ENCODE data around the gene CD46. TPM values are rescaled to one million over a fixed set of nuclear protein-coding genes. Genes with fewer than 3 reads are reported as not detected.

CD46 gene
- total and polyA plus RNA-seq, 3 experiments from 2014 or later: 86.1 to 165 (median 102) TPM

- H3K4me1 Mint-ChIP-seq: peaks cover 74 to 96% (median 91%) of the 10 kb centered on the region in 3 donors
- no peaks in the 10 kb centered on the region for H3K36me3 ChIP-seq (ENCODE audit: insufficient read depth, low read length)
- peak overlapping the region; percentile 96 to 99 (median 98) for H3K27ac Mint-ChIP-seq
- no peaks in the 10 kb centered on the region for H3K27me3 ChIP-seq (ENCODE audit: insufficient read depth, low read length, poor library complexity, severe bottlenecking)
- peak overlapping the region; percentile 59 for H3K4me3 ChIP-seq (ENCODE audit: low read length)
- peaks cover 73% of the 10 kb centered on the region for H3K4me1 ChIP-seq (ENCODE audit: insufficient read depth, low read length)
- H3K4me3 Mint-ChIP-seq: peak overlapping the region; percentile 79 to 98 (median 87)
- peaks cover 0 to 3% (median 0%) of the 10 kb centered on the region in 5 donors for H3K9me3 Mint-ChIP-seq
- ChIA-PET CTCF (interaction anchor here (0.7 to 28.2 kb wide), 16 partner anchors 9 to 421 kb away, joined by 3 to 435 read pairs (median 4); partner anchors contain the start of gene CD46), POLR2A (interaction anchor here (0.8 to 3.0 kb wide), 6 partner anchors 8 to 60 kb away, joined by 3 to 29 read pairs (median 4); no protein-coding TSS in a partner anchor)
- peaks cover 4% of the 10 kb centered on the region in 2 donors for H3K27me3 Mint-ChIP-seq
- DNase-seq: peak; percentile 36 to 89 (median 71)
- H3K9me3 ChIP-seq (ENCODE audit: low read length): no peaks in the 10 kb centered on the region
- peaks cover 0 to 40% (median 9%) of the 10 kb centered on the region in 3 donors for H3K36me3 Mint-ChIP-seq
- H3K27ac ChIP-seq (ENCODE audit: low read depth, low read length): peak overlapping the region; percentile 90
Observed at GRCh38 chr1:207823880-207824566, 72.2 kb downstream of the CD46 start.

- CTCF ChIA-PET: interaction anchor here (0.7 to 28.2 kb wide), 12 partner anchors 8 to 420 kb away, joined by 3 to 435 read pairs (median 4); no protein-coding TSS in a partner anchor
- H3K36me3 Mint-ChIP-seq: peaks cover 0 to 31% (median 9%) of the 10 kb centered on the region in 3 donors
- peak overlapping the region; percentile 90 for H3K27ac ChIP-seq (ENCODE audit: low read depth, low read length)
- peak overlapping the region; percentile 96 to 99 (median 98) for H3K27ac Mint-ChIP-seq
- H3K9me3 Mint-ChIP-seq: peaks cover 0 to 3% (median 0%) of the 10 kb centered on the region in 5 donors
- H3K9me3 ChIP-seq (ENCODE audit: low read length): no peaks in the 10 kb centered on the region
- H3K27me3 ChIP-seq (ENCODE audit: insufficient read depth, low read length, poor library complexity, severe bottlenecking): no peaks in the 10 kb centered on the region
- peak overlapping the region; percentile 59 for H3K4me3 ChIP-seq (ENCODE audit: low read length)
- H3K4me1 ChIP-seq (ENCODE audit: insufficient read depth, low read length): peaks cover 78% of the 10 kb centered on the region
- peak overlapping the region; percentile 75 to 98 (median 82) for H3K4me3 Mint-ChIP-seq
- no peaks in the 10 kb centered on the region for H3K36me3 ChIP-seq (ENCODE audit: insufficient read depth, low read length)
- H3K27me3 Mint-ChIP-seq: peaks cover 4% of the 10 kb centered on the region in 2 donors
- H3K4me1 Mint-ChIP-seq: peaks cover 74 to 99% (median 93%) of the 10 kb centered on the region in 3 donors
- DNase-seq: no peak
- POLR2A ChIA-PET: interaction anchor here (1.2 to 3.0 kb wide), 3 partner anchors 43 to 48 kb away, joined by 6 to 29 read pairs (median 20); no protein-coding TSS in a partner anchor
Observed at GRCh38 chr1:207824691-207825408, 73.0 kb downstream of the CD46 start.

- Histone ChIP-seq H3K27me3 (ENCODE audit: insufficient read depth, low read length, poor library complexity, severe bottlenecking) (no peaks in the 10 kb centered on the region), H3K9me3 (ENCODE audit: low read length) (no peaks in the 10 kb centered on the region), H3K36me3 (ENCODE audit: insufficient read depth, low read length) (no peaks in the 10 kb centered on the region), H3K4me3 (ENCODE audit: low read length) (peak overlapping the region; percentile 59), H3K27ac (ENCODE audit: low read depth, low read length) (peak overlapping the region; percentile 90), H3K4me1 (ENCODE audit: insufficient read depth, low read length) (peaks cover 78% of the 10 kb centered on the region)
- Mint-ChIP-seq H3K4me3 (peak overlapping the region; percentile 70 to 90 (median 82)), H3K4me1 (peaks cover 74 to 99% (median 93%) of the 10 kb centered on the region in 3 donors), H3K9me3 (peaks cover 0 to 3% (median 0%) of the 10 kb centered on the region in 5 donors), H3K27me3 (peaks cover 4% of the 10 kb centered on the region in 2 donors), H3K36me3 (peaks cover 0 to 26% (median 9%) of the 10 kb centered on the region in 3 donors), H3K27ac (peak overlapping the region; percentile 96 to 99 (median 98))
- DNase-seq: no peak
- ChIA-PET POLR2A (interaction anchor here (1.0 to 2.6 kb wide), 3 partner anchors 42 to 59 kb away, joined by 4 to 20 read pairs (median 6); no protein-coding TSS in a partner anchor), CTCF (interaction anchor here (1.0 to 28.2 kb wide), 5 partner anchors 21 to 138 kb away, joined by 3 to 435 read pairs (median 39); no protein-coding TSS in a partner anchor)
Observed at GRCh38 chr1:207825409-207825695, 73.5 kb downstream of the CD46 start.

- H3K36me3 Mint-ChIP-seq: peaks cover 0 to 22% (median 9%) of the 10 kb centered on the region in 3 donors
- H3K36me3 ChIP-seq (ENCODE audit: insufficient read depth, low read length): no peaks in the 10 kb centered on the region
- no peaks in the 10 kb centered on the region for H3K27me3 ChIP-seq (ENCODE audit: insufficient read depth, low read length, poor library complexity, severe bottlenecking)
- peak overlapping the region; percentile 96 to 99 (median 98) for H3K27ac Mint-ChIP-seq
- H3K4me3 Mint-ChIP-seq: peak overlapping the region; percentile 70 to 90 (median 82)
- peak overlapping the region; percentile 59 for H3K4me3 ChIP-seq (ENCODE audit: low read length)
- peaks cover 4% of the 10 kb centered on the region in 2 donors for H3K27me3 Mint-ChIP-seq
- peaks cover 76 to 99% (median 93%) of the 10 kb centered on the region in 3 donors for H3K4me1 Mint-ChIP-seq
- H3K27ac ChIP-seq (ENCODE audit: low read depth, low read length): peak overlapping the region; percentile 90
- ChIA-PET POLR2A (interaction anchor here (1.0 to 2.6 kb wide), 3 partner anchors 42 to 59 kb away, joined by 4 to 20 read pairs (median 6); no protein-coding TSS in a partner anchor), CTCF (interaction anchor here (0.5 to 28.2 kb wide), 10 partner anchors 14 to 138 kb away, joined by 3 to 435 read pairs (median 4); no protein-coding TSS in a partner anchor)
- DNase-seq: peak; percentile 60 to 92 (median 84)
- H3K4me1 ChIP-seq (ENCODE audit: insufficient read depth, low read length): peaks cover 84% of the 10 kb centered on the region
- no peaks in the 10 kb centered on the region for H3K9me3 ChIP-seq (ENCODE audit: low read length)
- H3K9me3 Mint-ChIP-seq: peaks cover 0 to 3% (median 0%) of the 10 kb centered on the region in 5 donors
Observed at GRCh38 chr1:207825719-207826556, 74.1 kb downstream of the CD46 start.

GRCh38 chr1:207826557-207827487 lies 75.0 kb downstream of the CD46 start:
- no peak for DNase-seq
- peaks cover 4% of the 10 kb centered on the region in 2 donors for H3K27me3 Mint-ChIP-seq
- H3K36me3 Mint-ChIP-seq: peaks cover 0 to 21% (median 9%) of the 10 kb centered on the region in 3 donors
- peaks cover 0 to 3% (median 0%) of the 10 kb centered on the region in 5 donors for H3K9me3 Mint-ChIP-seq
- Histone ChIP-seq H3K4me3 (ENCODE audit: low read length) (peak overlapping the region; percentile 59), H3K27me3 (ENCODE audit: insufficient read depth, low read length, poor library complexity, severe bottlenecking) (no peaks in the 10 kb centered on the region), H3K27ac (ENCODE audit: low read depth, low read length) (peak overlapping the region; percentile 90), H3K4me1 (ENCODE audit: insufficient read depth, low read length) (peaks cover 86% of the 10 kb centered on the region), H3K36me3 (ENCODE audit: insufficient read depth, low read length) (no peaks in the 10 kb centered on the region), H3K9me3 (ENCODE audit: low read length) (no peaks in the 10 kb centered on the region)
- H3K4me3 Mint-ChIP-seq: peak overlapping the region; percentile 70 to 90 (median 82)
- peak overlapping the region; percentile 96 to 99 (median 98) for H3K27ac Mint-ChIP-seq
- ChIA-PET CTCF (interaction anchor here (0.5 to 28.2 kb wide), 10 partner anchors 14 to 137 kb away, joined by 3 to 435 read pairs (median 4); no protein-coding TSS in a partner anchor), POLR2A (interaction anchor here (0.6 to 2.6 kb wide), 4 partner anchors 8 to 58 kb away, joined by 4 to 20 read pairs (median 5); no protein-coding TSS in a partner anchor)
- H3K4me1 Mint-ChIP-seq: peaks cover 79 to 99% (median 95%) of the 10 kb centered on the region in 3 donors

DNA sequence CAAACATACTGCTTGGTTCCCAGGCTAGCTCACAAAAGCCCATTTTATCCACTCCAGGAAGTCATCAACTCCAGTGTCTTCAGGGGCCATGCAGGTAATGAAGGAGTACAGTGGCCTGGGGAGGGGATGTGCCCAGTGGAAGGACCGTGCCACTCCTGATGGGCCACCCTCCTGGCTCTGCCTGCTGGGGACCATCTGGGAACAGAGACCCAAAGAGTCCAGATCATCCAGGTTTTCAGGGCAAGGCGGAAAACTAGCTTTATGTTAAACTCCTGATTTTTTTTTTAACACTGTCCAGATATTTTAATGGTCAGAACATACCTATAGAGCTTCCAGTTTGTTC lies 75.6 kb downstream of the CD46 start:
- H3K4me1 ChIP-seq (ENCODE audit: insufficient read depth, low read length): peaks cover 86% of the 10 kb centered on the region
- no peak for DNase-seq
- no peaks in the 10 kb centered on the region for H3K9me3 ChIP-seq (ENCODE audit: low read length)
- no peaks in the 10 kb centered on the region for H3K27me3 ChIP-seq (ENCODE audit: insufficient read depth, low read length, poor library complexity, severe bottlenecking)
- Mint-ChIP-seq H3K27me3 (peaks cover 4% of the 10 kb centered on the region in 2 donors), H3K4me3 (peak overlapping the region in 2 of 7 donors; percentile 9 to 86), H3K9me3 (peaks cover 0 to 3% (median 0%) of the 10 kb centered on the region in 5 donors), H3K27ac (peak overlapping the region; percentile 75 to 99 (median 98)), H3K36me3 (peaks cover 0 to 15% (median 7%) of the 10 kb centered on the region in 3 donors), H3K4me1 (peaks cover 83 to 99% (median 95%) of the 10 kb centered on the region in 3 donors)
- ChIA-PET POLR2A (interaction anchor here (0.6 to 2.6 kb wide), 2 partner anchors 8 to 40 kb away, joined by 4 to 20 read pairs; no protein-coding TSS in a partner anchor), CTCF (interaction anchor here (1.1 to 28.2 kb wide), 7 partner anchors 13 to 136 kb away, joined by 3 to 435 read pairs (median 4); no protein-coding TSS in a partner anchor)
- H3K36me3 ChIP-seq (ENCODE audit: insufficient read depth, low read length): no peaks in the 10 kb centered on the region
- no peak overlapping the region for H3K27ac ChIP-seq (ENCODE audit: low read depth, low read length)
- H3K4me3 ChIP-seq (ENCODE audit: low read length): no peak overlapping the region

Measured in CD8-positive, alpha-beta memory T cell (primary cell).